ENCODE data around the gene ANAPC16.
"Not testable (repeated sequence)": the region's sequence is repeated elsewhere in the genome, so short reads cannot be mapped to it uniquely, and the experiment has no call there.

Gene ANAPC16

GRCh38 chr10:72194949-72195348 is 20.9 kb upstream of the ANAPC16 start:
- no peak for TF ChIP-seq CTCF (IDR thresholded peaks at IDR 0.05; ENCODE audit: extremely low read depth, missing control alignments)

GRCh38 chr10:72200883-72201282 is 14.9 kb upstream of the ANAPC16 start:
- no peak for DNase-seq (ENCODE audit: low spot score)
- no peak for TF ChIP-seq CTCF (IDR thresholded peaks at IDR 0.05; ENCODE audit: extremely low read depth, missing control alignments)

More at GRCh38 chr10:72194949-72195348, 20.9 kb upstream of the ANAPC16 start:
- no peak for DNase-seq (ENCODE audit: low spot score)

DNA sequence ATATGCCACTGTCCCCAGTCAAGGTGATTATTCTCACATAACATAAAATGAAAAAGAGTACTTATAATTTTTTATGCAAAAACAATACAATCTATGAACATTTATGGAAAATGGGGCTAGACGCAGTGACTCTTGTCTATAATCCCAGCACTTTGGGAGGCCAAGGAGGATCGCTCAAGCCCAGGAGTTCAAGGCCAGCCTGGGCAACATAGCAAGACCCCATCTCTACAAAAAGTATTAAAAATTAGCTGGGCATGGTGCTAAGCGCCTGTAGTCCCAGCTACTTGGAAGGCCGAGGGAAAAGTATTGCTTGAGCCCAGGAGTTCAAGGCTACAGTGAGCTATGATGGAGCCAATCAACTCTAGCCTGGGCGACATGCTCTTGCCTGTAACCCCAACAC is 14.5 kb upstream of the ANAPC16 start:
- DNase-seq (ENCODE audit: low spot score) = no peak
- no peak for TF ChIP-seq CTCF (IDR thresholded peaks at IDR 0.05; ENCODE audit: extremely low read depth, missing control alignments)

DNA sequence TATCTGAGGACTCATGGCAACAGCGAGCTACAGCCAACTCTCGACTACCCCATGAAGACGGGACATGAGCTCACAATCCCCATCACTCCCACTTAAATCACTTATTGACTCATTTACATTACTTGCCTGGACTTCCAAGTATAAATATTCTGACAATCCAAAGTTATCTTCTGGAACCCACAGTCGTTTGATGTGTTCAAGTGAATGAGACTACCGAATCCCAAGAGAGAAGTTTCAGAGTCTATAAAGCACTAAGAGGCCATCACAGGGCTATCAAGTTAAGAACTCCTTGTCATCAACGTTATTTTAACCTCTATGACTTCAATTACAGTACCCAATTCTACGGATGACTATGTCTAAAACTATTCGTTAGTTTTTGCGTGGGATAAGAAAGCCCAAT is 11.5 kb upstream of the ANAPC16 start:
- DNase-seq (ENCODE audit: low spot score) = no peak
- no peak for TF ChIP-seq CTCF (IDR thresholded peaks at IDR 0.05; ENCODE audit: extremely low read depth, missing control alignments)

GRCh38 chr10:72204724-72205123 is 11.1 kb upstream of the ANAPC16 start:
- no peak for DNase-seq (ENCODE audit: low spot score)
- TF ChIP-seq CTCF (IDR thresholded peaks at IDR 0.05; ENCODE audit: extremely low read depth, missing control alignments) = no peak

GRCh38 chr10:72206511-72207229 is 9.1 kb upstream of the ANAPC16 start:
- DNase-seq (ENCODE audit: low spot score) = no peak
- no peak for TF ChIP-seq CTCF (IDR thresholded peaks at IDR 0.05; ENCODE audit: extremely low read depth, missing control alignments)

DNA sequence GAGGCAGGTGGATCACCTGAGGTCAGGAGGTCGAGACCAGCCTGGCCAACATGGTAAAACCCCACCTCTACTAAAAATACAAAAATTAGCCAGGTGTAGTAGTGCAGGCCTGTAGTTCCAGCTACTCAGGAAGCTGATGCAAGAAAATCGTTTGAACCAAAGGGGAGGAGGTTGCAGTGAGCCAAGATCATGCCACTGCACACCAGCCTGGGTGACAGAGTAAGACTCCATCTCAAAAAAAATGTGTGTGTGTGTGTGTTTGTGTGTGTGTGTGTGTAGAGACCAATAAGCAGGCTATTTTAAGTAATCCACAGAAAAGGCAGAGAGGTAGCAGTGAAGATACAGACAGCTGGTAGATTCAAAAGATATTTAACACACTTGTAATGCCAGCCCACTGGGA is 7.3 kb upstream of the ANAPC16 start:
- DNase-seq (ENCODE audit: low spot score) = not testable (repeated sequence)

GRCh38 chr10:72211381-72211780 is 4.4 kb upstream of the ANAPC16 start:
- not testable (repeated sequence) for DNase-seq (ENCODE audit: low spot score)

DNA sequence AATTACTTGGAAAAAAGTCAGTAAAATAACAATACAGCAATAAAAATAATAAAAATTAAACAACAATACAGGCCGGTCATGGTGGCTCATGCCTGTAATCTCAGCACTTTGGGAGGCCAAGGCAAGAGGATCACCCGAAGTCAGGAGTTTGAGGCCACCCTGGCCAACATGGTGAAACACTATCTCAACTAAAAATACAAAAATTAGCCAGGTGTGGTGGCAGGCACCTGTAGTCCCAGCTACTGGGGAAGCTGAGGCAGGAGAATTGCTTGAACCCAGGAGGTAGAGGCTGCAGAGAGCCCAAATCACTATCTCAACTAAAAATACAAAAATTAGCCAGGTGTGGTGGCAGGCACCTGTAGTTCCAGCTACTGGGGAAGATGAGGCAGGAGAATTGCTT is 4.0 kb upstream of the ANAPC16 start:
- DNase-seq (ENCODE audit: low spot score) = not testable (repeated sequence)

Data from GM20000 (cell line).